Progenitor cell of endocrine pancreas (in vitro differentiated cells): ENCODE results near the gene NPC1L1. TPM values are rescaled to one million over a fixed set of nuclear protein-coding genes. Genes with fewer than 3 reads are reported as not detected.

Experiments
- DNase-seq: peaks from one replicate; pipeline ENCODE4 v3.0.0; 2021; ENCODE audit warnings: low spot score; ENCODE audit not compliant: unreplicated experiment
- H3K27ac Mint-ChIP-seq: 2 replicates; pipeline ENCODE4 v1.8.0; 2021; ENCODE audit warnings: mild to moderate bottlenecking, moderate library complexity, mixed read lengths
- H3K27me3 Mint-ChIP-seq: 2 replicates; pipeline ENCODE4 v1.8.0; 2021; ENCODE audit warnings: mixed read lengths
- H3K36me3 Mint-ChIP-seq: 2 replicates; pipeline ENCODE4 v1.8.0; 2022; ENCODE audit warnings: mixed read lengths; ENCODE audit not compliant: insufficient read depth
- H3K4me1 Mint-ChIP-seq: 2 replicates; pipeline ENCODE4 v1.8.0; 2021; ENCODE audit warnings: low read depth, mixed read lengths
- H3K4me3 Mint-ChIP-seq: 2 replicates; pipeline ENCODE4 v1.8.0; 2021; ENCODE audit warnings: low read depth, mild to moderate bottlenecking, moderate library complexity, mixed read lengths
- H3K9me3 Mint-ChIP-seq: 2 replicates; pipeline ENCODE4 v1.8.0; 2021; ENCODE audit warnings: low read depth, mixed read lengths
- total RNA-seq: library from RNA; stranded (reverse); gene quantifications from 2 replicates; pipeline ENCODE4 v1.2.1, GENCODE V29; 2021
- TF ChIP-seq, protein P1 (sequence below): fragments of 200-600 bp; sonication (generic); IDR thresholded peaks from one replicate; pipeline ENCODE4 v1.5.0; 2021; ENCODE audit warnings: antibody characterized with exemption, mild to moderate bottlenecking; ENCODE audit not compliant: unreplicated experiment

Gene NPC1L1
- total RNA-seq, 1 donor from 2014 or later = 21.0 TPM

- Mint-ChIP-seq H3K27ac (no peak overlapping the region), H3K27me3 (no peaks in the 10 kb centered on the region), H3K4me3 (no peak overlapping the region), H3K36me3 (peaks cover 15% of the 10 kb centered on the region), H3K4me1 (no peaks in the 10 kb centered on the region), H3K9me3 (peaks cover 5% of the 10 kb centered on the region)
- TF ChIP-seq, protein P1, sequence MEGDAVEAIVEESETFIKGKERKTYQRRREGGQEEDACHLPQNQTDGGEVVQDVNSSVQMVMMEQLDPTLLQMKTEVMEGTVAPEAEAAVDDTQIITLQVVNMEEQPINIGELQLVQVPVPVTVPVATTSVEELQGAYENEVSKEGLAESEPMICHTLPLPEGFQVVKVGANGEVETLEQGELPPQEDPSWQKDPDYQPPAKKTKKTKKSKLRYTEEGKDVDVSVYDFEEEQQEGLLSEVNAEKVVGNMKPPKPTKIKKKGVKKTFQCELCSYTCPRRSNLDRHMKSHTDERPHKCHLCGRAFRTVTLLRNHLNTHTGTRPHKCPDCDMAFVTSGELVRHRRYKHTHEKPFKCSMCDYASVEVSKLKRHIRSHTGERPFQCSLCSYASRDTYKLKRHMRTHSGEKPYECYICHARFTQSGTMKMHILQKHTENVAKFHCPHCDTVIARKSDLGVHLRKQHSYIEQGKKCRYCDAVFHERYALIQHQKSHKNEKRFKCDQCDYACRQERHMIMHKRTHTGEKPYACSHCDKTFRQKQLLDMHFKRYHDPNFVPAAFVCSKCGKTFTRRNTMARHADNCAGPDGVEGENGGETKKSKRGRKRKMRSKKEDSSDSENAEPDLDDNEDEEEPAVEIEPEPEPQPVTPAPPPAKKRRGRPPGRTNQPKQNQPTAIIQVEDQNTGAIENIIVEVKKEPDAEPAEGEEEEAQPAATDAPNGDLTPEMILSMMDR = no peak
- DNase-seq = no peak
Observed at GRCh38 chr7:44519546-44519945, 21.6 kb downstream of the NPC1L1 start.

GRCh38 chr7:44518761-44519160 is 22.4 kb downstream of the NPC1L1 start:
- H3K27ac Mint-ChIP-seq = no peak overlapping the region
- H3K4me3 Mint-ChIP-seq = no peak overlapping the region
- H3K27me3 Mint-ChIP-seq = no peaks in the 10 kb centered on the region
- TF ChIP-seq, protein P1 = no peak
- peaks cover 13% of the 10 kb centered on the region for H3K36me3 Mint-ChIP-seq
- DNase-seq = no peak
- H3K4me1 Mint-ChIP-seq = no peaks in the 10 kb centered on the region
- H3K9me3 Mint-ChIP-seq = peaks cover under 1% of the 10 kb centered on the region

GRCh38 chr7:44517175-44517574 is 24.0 kb downstream of the NPC1L1 start:
- H3K4me3 Mint-ChIP-seq = no peak overlapping the region
- peak overlapping the region; percentile 76 for H3K27ac Mint-ChIP-seq
- H3K4me1 Mint-ChIP-seq = no peaks in the 10 kb centered on the region
- DNase-seq = no peak
- peaks cover 18% of the 10 kb centered on the region for H3K36me3 Mint-ChIP-seq
- TF ChIP-seq, protein P1 = no peak
- H3K9me3 Mint-ChIP-seq = no peaks in the 10 kb centered on the region
- H3K27me3 Mint-ChIP-seq = no peaks in the 10 kb centered on the region

DNA sequence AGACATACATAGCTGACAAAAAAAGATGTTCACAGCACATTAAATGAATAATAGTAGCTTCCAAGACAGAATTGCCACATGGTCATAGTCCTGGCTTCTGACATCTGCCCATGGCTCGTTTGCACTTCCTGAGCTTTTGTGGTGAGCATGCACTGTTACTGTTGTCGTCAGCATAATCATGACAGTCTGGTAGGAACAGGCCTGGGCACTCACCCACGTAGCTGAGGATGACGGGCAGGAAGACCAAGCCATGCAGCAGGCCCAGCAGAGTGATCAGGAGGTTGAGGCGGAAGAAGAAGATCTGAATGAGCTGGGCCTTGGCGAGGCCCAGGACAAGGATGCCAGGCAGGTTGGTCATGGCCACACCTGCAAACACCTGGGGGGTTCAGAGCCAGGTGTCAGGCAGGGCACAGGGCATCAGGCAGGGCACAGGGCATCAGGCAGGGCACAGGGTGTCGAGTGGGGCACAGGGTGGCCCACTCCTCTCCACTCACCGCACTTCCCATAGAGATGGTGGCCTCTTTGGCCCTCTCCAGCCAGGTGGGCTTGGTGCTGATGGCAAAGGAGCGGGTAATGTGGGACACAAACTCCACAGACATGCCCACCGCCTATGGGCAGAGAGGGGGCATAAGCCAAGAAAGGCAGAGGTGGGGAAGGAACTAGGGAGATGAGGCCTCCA is 25.4 kb downstream of the NPC1L1 start:
- Mint-ChIP-seq H3K4me3 (no peak overlapping the region), H3K9me3 (no peaks in the 10 kb centered on the region), H3K4me1 (no peaks in the 10 kb centered on the region), H3K27ac (no peak overlapping the region), H3K27me3 (no peaks in the 10 kb centered on the region), H3K36me3 (peaks cover 18% of the 10 kb centered on the region)
- TF ChIP-seq, protein P1 = no peak
- DNase-seq = no peak

- no peaks in the 10 kb centered on the region for H3K4me1 Mint-ChIP-seq
- no peak for DNase-seq
- H3K4me3 Mint-ChIP-seq = no peak overlapping the region
- peaks cover 16% of the 10 kb centered on the region for H3K36me3 Mint-ChIP-seq
- TF ChIP-seq, protein P1 = no peak
- H3K9me3 Mint-ChIP-seq = peaks cover 8% of the 10 kb centered on the region
- no peak overlapping the region for H3K27ac Mint-ChIP-seq
- H3K27me3 Mint-ChIP-seq = no peaks in the 10 kb centered on the region
Observed at GRCh38 chr7:44512736-44513135, 28.4 kb downstream of the NPC1L1 start.
